GM18861 (cell line): ENCODE data around the gene UBE4B.
"Not testable (repeated sequence)": the region's sequence is repeated elsewhere in the genome, so short reads cannot be mapped to it uniquely, and the experiment has no call there.

Experiments used
- ATAC-seq: cut with Tn5 transposase; IDR thresholded peaks from one replicate; pipeline ENCODE4 v1.9.1; 2021; ENCODE audit not compliant: unreplicated experiment

The UBE4B gene

GRCh38 chr1:10170239-10170574 is 137.4 kb downstream of the UBE4B start:
- ATAC-seq: peak; percentile 49

DNA sequence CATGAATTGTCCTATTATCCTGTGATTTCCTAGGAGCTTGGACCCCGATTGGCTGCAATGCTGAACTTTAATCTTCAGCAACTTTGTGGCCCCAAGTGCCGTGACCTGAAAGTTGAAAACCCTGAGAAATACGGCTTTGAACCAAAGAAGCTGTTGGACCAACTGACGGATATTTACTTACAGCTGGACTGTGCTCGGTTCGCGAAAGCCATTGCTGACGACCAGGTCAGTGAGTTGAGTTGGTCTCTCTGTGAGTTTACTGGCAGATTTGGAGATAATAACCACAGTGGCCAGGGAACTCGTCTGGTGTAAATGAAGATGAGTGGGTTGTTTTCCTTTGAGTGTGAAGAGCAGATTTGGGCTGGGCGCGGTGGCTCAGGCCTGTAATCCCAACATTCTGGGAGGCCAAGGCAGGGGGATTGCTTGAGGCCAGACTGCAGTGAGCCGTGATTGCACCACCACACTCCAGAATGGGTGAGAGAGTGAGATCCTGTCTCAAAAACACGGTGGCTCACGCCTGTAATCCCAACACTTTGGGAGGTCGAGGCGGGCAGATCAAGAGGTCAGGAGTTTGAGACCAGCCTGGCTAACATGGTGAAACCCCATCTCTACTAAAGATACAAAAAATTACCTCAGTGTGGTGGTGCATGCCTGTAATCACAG is 138.5 kb downstream of the UBE4B start:
- ATAC-seq: no peak

- no peak for ATAC-seq
These were observed 139.4 kb downstream of the UBE4B start for GRCh38 chr1:10171995-10172669.

- ATAC-seq: no peak
These were observed 140.8 kb downstream of the UBE4B start for GRCh38 chr1:10173582-10173981.

DNA sequence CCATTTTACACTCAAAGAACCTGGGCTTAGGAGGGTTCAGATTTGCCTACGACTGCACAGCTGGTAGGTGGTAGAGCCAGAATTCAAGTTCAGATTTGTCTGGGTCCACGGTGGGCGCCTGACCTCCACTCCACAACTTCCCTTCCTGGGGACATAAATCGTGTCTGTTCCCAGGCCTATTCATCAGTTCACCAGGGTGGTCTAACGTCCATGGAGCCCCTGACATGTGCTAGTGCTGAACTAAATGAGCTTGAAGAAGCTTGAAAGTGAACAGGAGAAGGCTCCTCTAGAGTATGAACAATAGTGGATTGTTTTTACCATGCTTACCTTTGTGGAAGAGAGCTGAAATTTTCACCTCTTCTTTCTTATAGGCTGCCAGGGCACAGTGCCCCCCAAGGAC is 145.1 kb downstream of the UBE4B start:
- no peak for ATAC-seq

- no peak for ATAC-seq
These were observed 146.0 kb downstream of the UBE4B start for GRCh38 chr1:10178597-10179405.

- ATAC-seq: no peak
These were observed 146.8 kb downstream of the UBE4B start for GRCh38 chr1:10179406-10180091.

GRCh38 chr1:10181154-10181553 is 148.4 kb downstream of the UBE4B start:
- no peak for ATAC-seq

- no peak for ATAC-seq
These were observed 153.0 kb downstream of the UBE4B start for GRCh38 chr1:10185759-10186158.

DNA sequence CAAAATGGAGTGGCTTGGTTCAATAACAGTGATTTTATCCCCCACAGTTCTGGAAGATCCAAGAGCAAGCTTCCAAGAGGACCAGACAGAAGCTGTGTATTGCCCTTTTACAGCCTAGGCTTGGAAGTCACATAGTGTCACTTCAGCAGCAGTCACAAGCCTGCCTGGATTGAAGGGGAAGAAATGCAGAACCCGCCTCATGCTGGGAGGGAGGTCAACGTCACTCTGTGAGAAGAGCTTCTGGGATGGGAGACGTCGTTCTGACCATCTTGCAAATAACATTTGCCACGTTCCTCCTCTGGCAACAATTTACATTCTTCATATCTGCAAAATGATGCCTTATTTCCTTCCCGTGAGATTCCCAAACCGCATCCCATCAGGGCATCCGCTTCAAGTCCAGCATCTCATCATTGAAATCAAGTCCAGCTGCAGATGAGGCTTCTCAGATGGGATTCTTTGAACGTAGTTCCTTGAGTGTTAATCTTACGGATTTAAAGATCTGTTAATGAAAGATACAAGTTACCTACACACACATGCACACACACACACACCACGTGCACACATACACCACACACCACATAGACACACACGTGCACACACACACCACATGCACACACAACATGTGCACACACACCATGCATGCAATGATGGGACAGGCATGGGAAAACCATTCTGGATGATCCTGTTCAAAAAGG is 153.7 kb downstream of the UBE4B start:
- no peak for ATAC-seq

GRCh38 chr1:10187026-10187334 is 154.2 kb downstream of the UBE4B start:
- ATAC-seq: no peak

DNA sequence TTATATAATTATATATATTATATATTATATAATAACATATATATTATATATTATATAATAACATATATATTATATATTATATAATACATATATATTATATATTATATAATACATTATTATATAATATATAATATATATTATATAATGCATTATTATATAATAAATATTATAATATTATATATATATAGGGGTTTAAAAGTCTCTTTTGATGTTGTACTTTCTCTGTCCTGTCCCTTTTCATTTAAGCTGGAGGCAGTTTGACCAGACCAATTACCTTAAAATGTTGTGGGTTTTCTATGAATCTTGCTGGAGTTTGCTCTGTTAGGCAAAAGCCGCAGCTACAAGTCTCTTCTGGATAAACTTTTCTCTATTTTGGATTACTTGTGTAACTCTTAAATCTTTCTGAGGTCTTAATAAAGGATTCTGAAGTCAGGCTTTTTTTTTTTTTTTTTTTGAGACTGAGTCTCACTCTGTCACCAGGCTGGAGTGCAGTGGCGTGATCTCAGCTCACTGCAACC is 155.4 kb downstream of the UBE4B start:
- no peak for ATAC-seq

DNA sequence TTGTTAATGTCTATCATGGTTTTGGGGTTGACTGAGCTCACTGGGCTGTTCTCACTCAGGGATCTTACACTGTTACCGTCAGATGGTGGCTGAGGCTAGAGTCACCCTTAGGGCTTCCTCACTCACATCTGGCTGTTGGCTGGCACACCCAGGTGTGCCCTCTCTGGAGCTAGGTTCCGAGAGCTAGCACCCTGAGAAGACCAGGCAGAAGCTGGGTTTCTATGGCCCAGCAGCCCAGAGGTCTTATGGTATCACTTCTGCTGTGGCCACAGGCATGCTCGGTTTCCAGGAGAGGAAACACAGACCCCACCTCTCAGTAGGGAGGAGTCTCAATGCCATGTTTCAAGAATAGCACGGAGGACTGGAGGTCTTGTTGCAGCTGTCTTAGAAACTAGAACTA is 156.9 kb downstream of the UBE4B start:
- no peak for ATAC-seq

DNA sequence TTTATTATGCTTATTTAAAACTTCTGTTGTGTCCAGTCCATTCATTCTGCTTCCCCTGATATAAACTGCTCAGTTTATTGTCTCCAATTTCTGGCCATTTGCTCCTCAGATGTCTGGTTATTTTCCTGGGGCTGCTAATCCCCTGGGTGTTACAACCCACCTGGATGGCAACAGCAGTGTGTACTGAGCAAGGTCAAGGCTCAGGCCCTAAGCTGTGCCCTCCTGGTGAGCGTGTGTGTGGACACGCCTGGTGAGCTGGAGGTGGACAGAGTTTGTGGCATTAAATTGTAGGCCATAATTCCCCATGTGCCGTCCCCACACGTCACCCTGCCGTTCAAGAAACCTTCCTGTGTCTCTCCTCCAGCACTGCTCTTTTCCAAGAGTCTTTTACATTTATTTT is 159.5 kb downstream of the UBE4B start:
- ATAC-seq: no peak

- no peak for ATAC-seq
These were observed 160.5 kb downstream of the UBE4B start for GRCh38 chr1:10193288-10193687.

GRCh38 chr1:10195570-10195969 is 162.8 kb downstream of the UBE4B start:
- ATAC-seq: no peak

DNA sequence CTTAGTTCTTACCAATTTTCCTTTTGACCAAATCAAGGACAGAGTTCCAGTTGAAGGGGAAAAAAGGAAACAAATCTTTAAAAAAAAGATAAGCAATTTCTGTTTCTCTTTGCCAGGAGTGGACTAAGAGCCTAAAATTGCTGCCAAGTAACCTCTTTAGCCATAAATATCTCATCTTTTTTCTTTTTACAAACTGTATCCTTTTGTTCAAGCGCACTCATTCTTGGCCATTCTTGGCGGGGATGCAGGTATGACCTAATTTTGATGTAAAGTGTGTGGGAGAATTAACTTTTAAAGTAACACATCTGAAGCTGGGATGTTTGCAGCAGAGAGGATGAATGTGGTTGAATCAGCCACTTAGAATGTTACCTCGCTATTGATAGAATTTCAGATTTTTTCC is 164.2 kb downstream of the UBE4B start:
- ATAC-seq: no peak

GRCh38 chr1:10200620-10201019 is 167.9 kb downstream of the UBE4B start:
- no peak for ATAC-seq

GRCh38 chr1:10204003-10204642 is 171.4 kb downstream of the UBE4B start:
- no peak for ATAC-seq

GRCh38 chr1:10205206-10205605 is 172.4 kb downstream of the UBE4B start:
- not testable (repeated sequence) for ATAC-seq
